ENCODE measurements around the gene PAQR3. TPM values are rescaled to one million over a fixed set of nuclear protein-coding genes. Genes with fewer than 3 reads are reported as not detected.
A peak's percentile ranks its signal among the peaks of the same experiment; 100 is the strongest.
"Not testable (repeated sequence)": the region's sequence is repeated elsewhere in the genome, so short reads cannot be mapped to it uniquely, and the experiment has no call there.

Gene PAQR3
- polyA plus RNA-seq, 4 donors: 17.5 to 26.0 (median 18.8) TPM

DNA sequence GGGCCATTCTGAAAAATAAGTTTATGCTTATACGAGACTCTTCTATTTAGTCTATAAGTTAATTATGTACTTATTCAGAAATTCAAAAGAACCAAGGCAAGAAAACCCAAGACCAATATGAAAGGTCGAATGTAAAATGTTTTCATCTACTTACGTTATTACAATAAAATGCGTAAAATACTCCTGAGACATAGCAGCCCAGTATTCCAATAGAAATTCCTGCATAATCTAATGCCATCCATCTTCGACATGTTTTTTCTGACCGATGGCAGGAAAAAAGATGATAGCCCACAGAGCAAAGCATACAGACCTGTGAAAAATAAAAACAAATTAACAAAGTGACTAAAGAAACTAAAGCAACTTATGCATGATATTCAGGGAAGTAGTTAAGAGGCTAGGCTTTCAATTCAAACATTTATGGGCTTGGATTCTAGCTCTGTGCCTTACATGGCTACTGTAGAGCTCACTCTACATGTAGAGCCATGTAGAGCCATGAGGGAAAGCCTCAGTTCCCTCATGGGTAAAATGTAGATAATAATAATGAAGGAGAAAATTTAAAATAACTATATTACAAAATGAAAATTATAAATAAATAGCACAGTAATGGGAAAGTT, 9.1 kb downstream of the PAQR3 start:
- DNase-seq (ENCODE audit: low read depth in 4 of 4, low spot score in 2 of 4): no peak

DNA sequence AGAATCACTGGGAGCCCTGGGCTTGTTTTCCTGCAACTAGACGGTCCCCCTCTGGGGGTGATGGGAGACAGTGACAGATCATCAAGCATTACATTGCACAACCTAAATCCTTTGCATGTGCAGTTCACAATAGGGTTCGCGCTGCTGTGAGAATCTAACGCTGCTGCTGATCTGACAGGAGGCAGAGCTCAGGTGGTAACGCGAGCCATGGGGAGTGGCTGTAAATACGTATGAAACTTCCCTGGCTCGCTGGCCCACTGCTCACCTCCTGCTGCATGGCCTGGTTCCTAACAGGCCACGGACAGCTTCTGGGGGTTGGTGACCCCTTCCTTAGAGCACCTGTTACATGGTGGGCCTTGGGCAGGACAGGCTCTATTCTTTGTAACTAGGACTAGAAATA, 10.4 kb downstream of the PAQR3 start:
- no peak for DNase-seq (ENCODE audit: low read depth in 4 of 4, low spot score in 2 of 4)

- DNase-seq (ENCODE audit: low read depth in 4 of 4, low spot score in 2 of 4): no peak
Measured at GRCh38 chr4:78926826-78927225, 12.4 kb downstream of the PAQR3 start.

- DNase-seq (ENCODE audit: low read depth in 4 of 4, low spot score in 2 of 4): no peak
Measured at GRCh38 chr4:78923464-78924312, 15.6 kb downstream of the PAQR3 start.

- DNase-seq (ENCODE audit: low read depth in 4 of 4, low spot score in 2 of 4): no peak
Measured at GRCh38 chr4:78922207-78922606, 17.0 kb downstream of the PAQR3 start.

DNA sequence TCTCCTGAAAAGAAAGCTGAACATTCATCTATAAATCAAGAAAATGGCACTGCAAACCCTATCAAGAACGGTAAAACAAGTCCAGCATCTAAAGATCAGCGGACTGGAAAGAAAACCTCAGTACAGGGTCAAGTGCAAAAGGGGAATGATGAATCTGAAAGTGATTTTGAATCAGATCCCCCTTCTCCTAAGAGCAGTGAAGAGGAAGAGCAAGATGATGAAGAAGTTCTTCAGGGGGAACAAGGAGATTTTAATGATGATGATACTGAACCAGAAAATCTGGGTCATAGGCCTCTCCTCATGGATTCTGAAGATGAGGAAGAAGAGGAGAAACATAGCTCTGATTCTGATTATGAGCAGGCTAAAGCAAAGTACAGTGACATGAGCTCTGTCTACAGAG, 28.6 kb downstream of the PAQR3 start:
- no peak for DNase-seq (ENCODE audit: low read depth in 4 of 4, low spot score in 2 of 4)

DNA sequence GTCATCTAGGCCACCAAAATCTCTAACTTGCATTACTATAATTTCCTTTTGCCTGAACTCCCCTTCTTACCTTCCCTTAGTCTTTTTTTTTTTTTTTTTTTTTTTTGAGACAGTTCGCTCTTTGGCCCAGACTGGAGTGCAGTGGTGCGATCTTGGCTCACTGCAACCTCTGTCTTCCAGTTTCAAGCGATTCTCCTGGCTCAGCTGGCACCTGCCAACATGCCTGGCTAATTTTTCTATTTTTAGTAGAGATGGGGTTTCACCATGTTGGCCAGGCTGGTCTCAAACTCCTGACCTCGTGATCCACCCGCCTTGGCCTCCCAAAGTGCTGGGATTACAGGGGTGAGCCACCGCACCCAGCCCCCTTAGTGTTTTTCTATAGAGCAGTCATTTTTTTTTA, 30.3 kb downstream of the PAQR3 start:
- DNase-seq (ENCODE audit: low read depth in 4 of 4, low spot score in 2 of 4): not testable (repeated sequence)

DNA sequence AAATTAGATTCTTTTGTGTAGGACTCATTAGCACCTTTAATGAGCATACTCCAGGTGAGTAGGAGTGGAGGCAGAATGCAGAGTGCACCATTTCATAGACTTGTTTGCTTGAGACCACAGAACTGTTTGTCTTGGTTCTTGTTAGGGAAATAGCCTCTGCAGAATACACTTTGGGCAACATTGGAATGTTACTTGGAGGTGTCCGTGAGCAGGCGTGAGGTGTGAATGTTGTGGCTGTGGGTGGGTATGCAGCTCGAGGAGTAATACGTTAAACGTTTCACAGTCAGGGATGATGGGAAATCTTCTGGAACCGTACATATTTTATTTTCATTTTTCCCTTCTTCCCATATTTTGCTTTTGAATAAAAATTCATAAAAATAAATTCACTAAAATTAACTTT, 31.6 kb downstream of the PAQR3 start:
- DNase-seq (ENCODE audit: low read depth in 4 of 4, low spot score in 2 of 4): no peak

DNA sequence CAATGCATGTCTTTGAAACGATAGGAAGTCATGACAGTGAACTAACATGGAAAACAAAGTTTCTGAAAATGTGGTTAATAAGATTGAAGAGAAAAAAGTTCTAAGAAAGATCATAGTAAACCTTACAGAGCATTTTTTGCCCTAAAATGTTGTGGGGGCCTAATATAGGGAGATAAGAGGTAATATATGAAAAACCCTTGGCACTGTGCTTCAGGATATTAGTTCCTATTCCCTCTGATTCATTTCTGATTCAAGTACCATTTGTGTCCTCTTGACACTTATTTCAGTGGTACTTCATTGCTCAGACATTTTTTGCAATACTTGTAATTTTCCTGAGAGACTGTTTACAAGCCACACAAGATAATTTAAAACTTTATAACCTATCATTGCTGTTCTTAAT, 35.1 kb downstream of the PAQR3 start:
- no peak for DNase-seq (ENCODE audit: low read depth in 4 of 4, low spot score in 2 of 4)

DNA sequence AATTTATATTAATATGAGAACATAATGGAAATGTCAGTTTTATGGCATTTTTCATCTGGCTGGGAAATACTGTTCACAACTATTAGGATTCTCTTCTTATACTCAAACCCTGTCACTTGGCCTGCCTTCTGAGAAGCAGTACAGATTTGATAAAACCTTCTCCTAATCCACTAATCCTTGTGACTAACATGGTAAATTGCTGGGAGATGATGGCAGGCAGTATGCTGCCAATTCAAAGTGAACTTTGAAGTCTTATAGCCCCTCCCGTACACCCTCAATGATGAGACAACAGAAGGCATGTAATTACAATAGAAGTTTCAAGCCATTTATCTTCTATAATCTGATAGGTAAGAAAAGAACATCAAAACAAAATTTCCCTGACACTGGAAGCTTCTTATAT, 36.9 kb downstream of the PAQR3 start:
- DNase-seq (ENCODE audit: low read depth in 4 of 4, low spot score in 2 of 4): no peak

DNA sequence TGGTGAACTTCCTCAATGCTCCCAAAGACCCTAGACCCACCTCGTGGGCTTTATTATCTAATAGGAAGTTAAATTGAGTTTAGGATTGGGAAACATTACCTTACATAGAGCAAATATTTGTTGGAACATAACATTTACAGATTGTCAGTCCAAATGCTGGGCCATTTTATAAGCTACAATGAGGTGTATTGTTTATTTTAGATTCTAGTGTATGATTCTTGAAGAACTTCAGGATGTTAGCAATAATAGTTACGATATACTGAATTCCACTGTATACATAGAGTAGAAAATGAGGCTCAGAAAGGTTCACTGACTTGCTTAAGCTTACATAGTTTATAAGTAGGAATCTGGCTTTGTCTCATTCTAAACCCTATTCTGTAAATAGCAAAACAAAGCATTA, 37.4 kb downstream of the PAQR3 start:
- no peak for DNase-seq (ENCODE audit: low read depth in 4 of 4, low spot score in 2 of 4)

DNA sequence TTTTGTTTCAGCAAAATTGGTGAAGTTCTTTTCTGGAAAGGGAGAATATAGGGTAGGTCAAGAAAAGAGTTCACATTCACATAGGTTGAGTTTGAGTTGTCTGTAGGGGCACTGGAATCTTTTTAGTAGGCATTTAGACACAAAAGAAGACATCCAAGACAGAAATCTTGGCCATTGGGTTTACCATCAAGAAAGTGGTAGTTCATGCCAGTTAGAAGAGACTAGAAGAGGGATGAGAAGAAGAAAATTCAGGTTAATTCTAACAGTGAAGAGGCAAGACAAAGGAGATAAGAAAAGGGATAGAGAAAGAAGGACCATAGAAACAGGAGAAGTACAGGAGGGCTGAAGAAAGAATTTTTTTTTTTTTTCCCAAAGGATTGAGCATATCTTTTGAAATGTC, 39.9 kb downstream of the PAQR3 start:
- no peak for DNase-seq (ENCODE audit: low read depth in 4 of 4, low spot score in 2 of 4)

GRCh38 chr4:78889955-78890354, 49.3 kb downstream of the PAQR3 start:
- no peak for DNase-seq (ENCODE audit: low read depth in 4 of 4, low spot score in 2 of 4)

GRCh38 chr4:78885598-78885997, 53.6 kb downstream of the PAQR3 start:
- no peak for DNase-seq (ENCODE audit: low read depth in 4 of 4, low spot score in 2 of 4)

GRCh38 chr4:78880874-78881492, 58.3 kb downstream of the PAQR3 start:
- no peak for DNase-seq (ENCODE audit: low read depth in 4 of 4, low spot score in 2 of 4)

DNA sequence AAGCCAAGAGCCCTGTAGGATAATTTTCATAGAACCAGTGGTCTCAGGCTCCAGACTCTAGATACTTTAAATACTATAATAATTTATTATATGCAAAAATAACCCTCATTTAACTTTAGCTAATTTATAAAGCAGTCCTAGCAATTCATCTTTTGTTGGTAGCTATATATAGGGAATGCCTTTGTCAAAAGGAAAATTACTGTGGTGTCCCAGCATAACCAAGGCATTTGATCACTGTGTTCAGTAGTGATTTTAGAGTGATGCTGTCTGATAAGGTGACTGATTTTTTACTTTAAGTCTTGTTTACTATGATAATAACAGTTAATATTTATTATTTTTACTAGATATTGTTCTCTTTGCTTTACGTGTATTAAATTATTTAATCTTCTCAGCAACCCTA, 61.2 kb downstream of the PAQR3 start:
- DNase-seq (ENCODE audit: low read depth in 4 of 4, low spot score in 2 of 4): no peak

DNA sequence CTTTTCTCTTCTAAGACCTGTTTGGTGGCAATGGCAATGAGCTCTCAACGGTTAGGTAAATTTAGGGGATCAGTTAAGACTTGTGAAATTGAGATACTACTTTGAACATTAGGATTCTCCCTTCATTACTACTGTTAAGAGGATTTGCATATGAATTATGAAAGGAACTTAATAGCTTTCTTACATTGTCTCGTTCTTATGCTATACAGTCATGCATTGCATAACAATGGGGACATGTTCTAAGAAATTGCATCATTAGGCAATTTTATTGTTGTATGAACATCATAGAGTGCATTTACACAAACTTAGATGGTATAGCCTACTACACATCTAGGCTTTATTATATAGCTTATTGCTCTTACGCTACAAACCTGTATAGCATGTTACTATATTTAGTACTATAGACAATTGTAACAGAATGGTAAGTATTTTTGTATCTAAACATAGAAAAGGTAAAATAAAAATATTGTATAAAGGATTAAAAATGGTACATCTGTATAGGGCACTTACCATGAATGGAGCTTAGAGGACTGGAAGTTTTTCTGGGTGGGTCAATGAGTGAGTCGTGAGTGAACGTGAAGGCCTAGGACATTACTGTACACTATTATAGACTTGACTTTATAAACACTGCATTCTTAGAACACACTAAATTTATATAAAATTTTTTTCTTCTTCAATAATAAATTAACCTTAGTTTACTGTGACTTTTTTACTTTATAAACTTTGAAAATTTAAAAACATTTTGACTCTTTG, 62.5 kb downstream of the PAQR3 start:
- DNase-seq (ENCODE audit: low read depth in 4 of 4, low spot score in 2 of 4): no peak

DNA sequence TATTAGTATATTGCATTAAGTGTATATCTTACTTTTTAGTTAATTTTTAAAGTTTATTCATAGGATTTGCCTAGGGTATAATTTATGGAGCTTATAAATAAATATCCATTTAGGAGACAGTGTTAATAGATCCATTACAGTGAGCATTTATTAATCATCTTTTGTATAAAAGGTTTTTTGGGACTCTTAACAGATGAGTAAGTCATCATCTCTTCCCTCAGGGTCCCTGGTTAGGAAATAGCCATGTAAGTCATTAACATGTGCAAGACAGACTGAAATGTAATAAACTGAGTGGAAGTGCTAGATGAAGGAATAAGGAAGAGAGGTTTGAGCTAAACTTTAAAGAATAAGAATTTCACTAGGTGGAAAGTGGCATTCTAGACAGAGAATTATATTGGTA, 69.2 kb downstream of the PAQR3 start:
- no peak for DNase-seq (ENCODE audit: low read depth in 4 of 4, low spot score in 2 of 4)

GRCh38 chr4:78868712-78869111, 70.5 kb downstream of the PAQR3 start:
- not testable (repeated sequence) for DNase-seq (ENCODE audit: low read depth in 4 of 4, low spot score in 2 of 4)

DNA sequence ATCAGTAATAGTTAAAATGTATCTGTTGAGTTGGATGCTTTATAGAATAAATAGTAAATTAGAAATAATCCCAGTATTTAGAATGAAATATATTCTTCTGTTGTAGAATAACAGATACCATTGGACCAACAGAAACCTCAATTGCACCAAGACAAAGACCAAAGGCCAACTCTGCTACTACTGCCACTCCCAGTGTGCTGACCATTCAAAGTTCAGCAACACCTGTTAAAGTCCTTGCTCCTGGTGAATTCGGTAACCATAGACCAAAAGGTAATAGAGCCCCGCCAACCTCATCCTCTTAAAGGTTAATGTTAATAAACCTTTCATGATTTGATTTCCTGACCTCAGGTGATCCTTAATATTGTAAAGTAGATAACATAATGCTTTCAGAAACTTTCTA, 73.8 kb downstream of the PAQR3 start:
- no peak for DNase-seq (ENCODE audit: low read depth in 4 of 4, low spot score in 2 of 4)

- DNase-seq (ENCODE audit: low read depth in 4 of 4, low spot score in 2 of 4): peak; percentile 37 to 69 (median 52)
Measured at GRCh38 chr4:78864405-78865024, 74.7 kb downstream of the PAQR3 start.

Data from left renal cortex interstitium (tissue), 4 donors.